Sigmoid colon (tissue), 7 donors: ENCODE results near the gene NEURL1. TPM values are rescaled to one million over a fixed set of nuclear protein-coding genes. Genes with fewer than 3 reads are reported as not detected.

Source experiments
- DNase-seq: peaks from one replicate; pipeline ENCODE4 v3.0.0-alpha.2; 2019
- H3K27ac ChIP-seq, 4 donors: fragments of 200-600 bp; sonication (generic); one replicate each; pipeline ENCODE4 v1.5.1; 2016 to 2019; ENCODE audit warnings: mild to moderate bottlenecking in 1 of 4
- H3K27me3 ChIP-seq, 3 donors: fragments of 200-600 bp; sonication (generic); one replicate each; pipeline ENCODE4 v1.5.1; 2019; ENCODE audit warnings: mild to moderate bottlenecking in 1 of 3
- H3K36me3 ChIP-seq, 4 donors: fragments of 200-600 bp; sonication (generic); one replicate each; pipeline ENCODE4 v1.5.1; 2016 to 2019
- H3K4me1 ChIP-seq, 4 donors: fragments of 200-600 bp; sonication (generic); one replicate each; pipeline ENCODE4 v1.5.1; 2017 to 2019
- H3K4me3 ChIP-seq, 4 donors: fragments of 200-600 bp; sonication (generic); one replicate each; pipeline ENCODE4 v1.5.1; 2017 to 2019; ENCODE audit warnings: mild to moderate bottlenecking in 2 of 4, moderate library complexity in 1 of 4
- H3K9me3 ChIP-seq, 4 donors: fragments of 200-600 bp in 3 of 4; sonication (generic) in 3 of 4; one replicate each; pipeline versions ENCODE4 v1.5.1 to v1.6.1; 2013 to 2019
- CTCF ChIP-seq, 4 experiments: fragments of 450-650 bp in 3 of 4; fragments of 200-600 bp in 1 of 4; IDR thresholded peaks; one replicate each; pipeline ENCODE4 v1.5.1; 2016 to 2019; ENCODE audit warnings: antibody characterized with exemption in 4 of 4, mild to moderate bottlenecking in 3 of 4, moderate library complexity in 2 of 4
- EP300 ChIP-seq, 4 donors: sonication (generic); formaldehyde crosslinking; IDR thresholded peaks; one replicate each; pipeline ENCODE4 v1.6.1; 2017; ENCODE audit warnings: antibody characterized with exemption in 4 of 4
- POLR2A ChIP-seq, 2 donors: fragments of 450-650 bp; IDR thresholded peaks; one replicate each; pipeline ENCODE4 v1.6.1; 2016; ENCODE audit warnings: antibody characterized with exemption in 2 of 2, mild to moderate bottlenecking in 2 of 2, moderate library complexity in 2 of 2
- POLR2AphosphoS5 ChIP-seq, 4 donors: sonication (generic); formaldehyde crosslinking; IDR thresholded peaks; one replicate each; pipeline ENCODE4 v1.6.1; 2017; ENCODE audit warnings: antibody characterized with exemption in 4 of 4
- WGBS, 2 donors: extraction: QIAGEN DNeasy Blood & Tissue Kit; methylation state at CpG; one replicate each; pipeline ENCODE4 v1.1.7; 2013; 5-methylcytosine and 5-hydroxymethylcytosine counted together
- intact Hi-C: fragments of 100-400 bp; cut with DNase I; formaldehyde crosslinking; loops from one replicate; pipeline ENCODE4 v1.15.1; 2023
- polyA plus RNA-seq, 3 donors: library from polyadenylated mRNA; stranded (reverse); fragments of 200-250 nt; gene quantifications; one replicate each; pipeline ENCODE4 v1.2.3, GENCODE V29; 2013
- total RNA-seq, 4 donors: library from RNA; depleted of rRNA; stranded (reverse); fragments of >200 nt; gene quantifications; one replicate each; pipeline ENCODE4 v1.1.0, GENCODE V29; 2016
- donor health status: healthy with polysubstance abuse.
- donor health status: Bipolar disorder and iron deficiency.
- donor health status: healthy.

NEURL1 gene
- total RNA-seq (under 1 TPM in 3 of 4 donors, not detected in 1; 0.41 to 0.71 (median 0.55) TPM), polyA plus RNA-seq (10 to 100 TPM; 29.9 to 54.1 (median 31.8) TPM)

- peaks cover 9 to 42% (median 16%) of the 10 kb centered on the region in 3 donors for H3K27me3 ChIP-seq
- intact Hi-C loops = loop anchor here (5.0 kb wide), 1 partner anchor 64 kb away; no protein-coding TSS in a partner anchor
- peaks cover 0 to 34% (median 31%) of the 10 kb centered on the region in 4 donors for H3K4me1 ChIP-seq
- WGBS, 2 donors = 1 to 4% methylated on average over 65 of the region's 65 CpGs
- peak within 1 kb of the TSS in 1 of 4 donors; percentile 50 for H3K27ac ChIP-seq
- TF ChIP-seq EP300 (IDR thresholded peaks at IDR 0.05) (no peak), POLR2A (IDR thresholded peaks at IDR 0.05) (no peak), POLR2AphosphoS5 (IDR thresholded peaks at IDR 0.05) (no peak), CTCF (IDR thresholded peaks at IDR 0.05) (no peak)
- no peak for DNase-seq
- no peaks in the 10 kb centered on the region for H3K36me3 ChIP-seq
- no peaks in the 10 kb centered on the region for H3K9me3 ChIP-seq
- H3K4me3 ChIP-seq = peak within 1 kb of the TSS; percentile 9 to 60 (median 51)
These were observed at the start of gene NEURL1 for GRCh38 chr10:103493362-103493915. Gene NEURL1 (plus strand): TSS chr10:103493705. CDS start chr10:103494388, 683 bp downstream.

- no peak for DNase-seq
- 88 to 89% methylated on average over 10 of the region's 10 CpGs for WGBS, 2 donors
- H3K36me3 ChIP-seq = peaks cover 11 to 97% (median 49%) of the 10 kb centered on the region in 4 donors
- peak overlapping the region in 1 of 4 donors; percentile 82 for H3K27ac ChIP-seq
- no peaks in the 10 kb centered on the region for H3K9me3 ChIP-seq
- no peak overlapping the region for H3K4me3 ChIP-seq
- no peaks in the 10 kb centered on the region for H3K27me3 ChIP-seq
- intact Hi-C loops = no loop called here
- TF ChIP-seq POLR2AphosphoS5 (IDR thresholded peaks at IDR 0.05) (no peak), EP300 (IDR thresholded peaks at IDR 0.05) (no peak), CTCF (IDR thresholded peaks at IDR 0.05) (no peak), POLR2A (IDR thresholded peaks at IDR 0.05) (no peak)
- peaks cover 0 to 39% (median 11%) of the 10 kb centered on the region in 4 donors for H3K4me1 ChIP-seq
These were observed 49.0 kb upstream of the NEURL1 start for GRCh38 chr10:103444478-103444877.

GRCh38 chr10:103445366-103445765 lies 48.1 kb upstream of the NEURL1 start:
- intact Hi-C loops = no loop called here
- 86 to 92% methylated on average over 9 of the region's 9 CpGs for WGBS, 2 donors
- Histone ChIP-seq H3K4me3 (no peak overlapping the region), H3K9me3 (no peaks in the 10 kb centered on the region), H3K27ac (peak overlapping the region; percentile 66 to 88 (median 76)), H3K4me1 (peaks cover 0 to 44% (median 20%) of the 10 kb centered on the region in 4 donors), H3K27me3 (no peaks in the 10 kb centered on the region), H3K36me3 (peaks cover 11 to 91% (median 40%) of the 10 kb centered on the region in 4 donors)
- DNase-seq = no peak
- no peak for TF ChIP-seq POLR2A (IDR thresholded peaks at IDR 0.05)
- no peak for TF ChIP-seq CTCF (IDR thresholded peaks at IDR 0.05)
- TF ChIP-seq POLR2AphosphoS5 (IDR thresholded peaks at IDR 0.05) = no peak
- no peak for TF ChIP-seq EP300 (IDR thresholded peaks at IDR 0.05)

- peaks cover 11 to 85% (median 35%) of the 10 kb centered on the region in 4 donors for H3K36me3 ChIP-seq
- peaks cover 0 to 50% (median 22%) of the 10 kb centered on the region in 4 donors for H3K4me1 ChIP-seq
- H3K27ac ChIP-seq = peak overlapping the region; percentile 66 to 88 (median 82)
- TF ChIP-seq EP300 (IDR thresholded peaks at IDR 0.05) (no peak), POLR2AphosphoS5 (IDR thresholded peaks at IDR 0.05) (peak in 2 of 4 donors; percentile 47 to 61)
- no peaks in the 10 kb centered on the region for H3K9me3 ChIP-seq
- peak; percentile 92 for DNase-seq
- H3K27me3 ChIP-seq = no peaks in the 10 kb centered on the region
- H3K4me3 ChIP-seq = no peak overlapping the region
- 78 to 79% methylated on average over 12 of the region's 12 CpGs for WGBS, 2 donors
- intact Hi-C loops = no loop called here
These were observed 47.5 kb upstream of the NEURL1 start for GRCh38 chr10:103445767-103446567.

GRCh38 chr10:103447187-103447586 lies 46.3 kb upstream of the NEURL1 start:
- DNase-seq = no peak
- no peak overlapping the region for H3K4me3 ChIP-seq
- no peak for TF ChIP-seq POLR2A (IDR thresholded peaks at IDR 0.05)
- no peak for TF ChIP-seq EP300 (IDR thresholded peaks at IDR 0.05)
- TF ChIP-seq CTCF (IDR thresholded peaks at IDR 0.05) = no peak
- TF ChIP-seq POLR2AphosphoS5 (IDR thresholded peaks at IDR 0.05) = no peak
- no peaks in the 10 kb centered on the region for H3K9me3 ChIP-seq
- H3K27me3 ChIP-seq = no peaks in the 10 kb centered on the region
- intact Hi-C loops = no loop called here
- 97 to 98% methylated on average over 23 of the region's 23 CpGs for WGBS, 2 donors
- H3K4me1 ChIP-seq = peaks cover 0 to 61% (median 29%) of the 10 kb centered on the region in 4 donors
- H3K36me3 ChIP-seq = peaks cover 11 to 73% (median 25%) of the 10 kb centered on the region in 4 donors
- peak overlapping the region; percentile 66 to 88 (median 82) for H3K27ac ChIP-seq
